Esophagus (tissue), 2 donors: ENCODE results near the gene C5orf15. TPM values are rescaled to one million over a fixed set of nuclear protein-coding genes. Genes with fewer than 3 reads are reported as not detected.
"Not testable (repeated sequence)": the region's sequence is repeated elsewhere in the genome, so short reads cannot be mapped to it uniquely, and the experiment has no call there.

Experiments
- H3K27ac ChIP-seq, 2 donors: one replicate each; pipeline ENCODE4 v1.5.1; 2013; ENCODE audit warnings: low read depth in 2 of 2, mild to moderate bottlenecking in 2 of 2, inconsistent platforms in 1 of 2, low read length in 1 of 2, moderate library complexity in 1 of 2
- H3K27me3 ChIP-seq, 2 donors: one replicate each; pipeline ENCODE4 v1.6.1; 2013; ENCODE audit warnings: low read length in 2 of 2, control low read depth in 1 of 2, mild to moderate bottlenecking in 1 of 2; ENCODE audit not compliant: insufficient read depth in 2 of 2, control insufficient read depth in 1 of 2
- H3K36me3 ChIP-seq, 2 donors: one replicate each; pipeline ENCODE4 v1.6.1; 2013; ENCODE audit warnings: low read length in 1 of 2; ENCODE audit not compliant: control insufficient read depth in 2 of 2, insufficient read depth in 2 of 2
- H3K4me1 ChIP-seq, 2 donors: one replicate each; pipeline ENCODE4 v1.6.1; 2013; ENCODE audit warnings: low read length in 1 of 2; ENCODE audit not compliant: control insufficient read depth in 2 of 2, insufficient read depth in 2 of 2
- H3K4me3 ChIP-seq, 2 donors: one replicate each; pipeline ENCODE4 v1.5.1; 2013; ENCODE audit warnings: low read length in 2 of 2, mild to moderate bottlenecking in 2 of 2, low read depth in 1 of 2, moderate library complexity in 1 of 2
- H3K9me3 ChIP-seq, 2 donors: one replicate each; pipeline ENCODE4 v1.6.1; 2013; ENCODE audit warnings: mild to moderate bottlenecking in 2 of 2, low read depth in 1 of 2, low read length in 1 of 2, moderate library complexity in 1 of 2; ENCODE audit not compliant: control insufficient read depth in 2 of 2, insufficient read depth in 1 of 2
- WGBS, 2 donors: extraction: QIAGEN DNeasy Blood & Tissue Kit; methylation state at CpG; one replicate each; pipeline ENCODE4 v1.1.7; 2013; 5-methylcytosine and 5-hydroxymethylcytosine counted together
- polyA plus RNA-seq, 2 donors: library from polyadenylated mRNA; stranded (reverse); fragments of 200-250 nt; gene quantifications; one replicate each; pipeline ENCODE4 v1.2.3, GENCODE V29; 2013
- donor health status: healthy with polysubstance abuse.
- donor health status: Bipolar disorder and iron deficiency.

C5orf15 gene
- polyA plus RNA-seq, 2 donors = 8.3 to 14.9 TPM

- Histone ChIP-seq H3K4me1 (peaks cover 0 to 5% of the 10 kb centered on the region in 2 donors), H3K9me3 (no peaks in the 10 kb centered on the region), H3K36me3 (no peaks in the 10 kb centered on the region), H3K27ac (no peak overlapping the region), H3K4me3 (no peak overlapping the region), H3K27me3 (no peaks in the 10 kb centered on the region)
- 92 to 95% methylated on average over 8 of the region's 8 CpGs for WGBS, 2 donors
Observed at GRCh38 chr5:133941456-133942196, 26.8 kb downstream of the C5orf15 start.

- Histone ChIP-seq H3K4me3 (no peak overlapping the region), H3K4me1 (peaks cover 0 to 5% of the 10 kb centered on the region in 2 donors), H3K36me3 (no peaks in the 10 kb centered on the region), H3K9me3 (peaks cover 0 to 3% of the 10 kb centered on the region in 2 donors), H3K27ac (no peak overlapping the region), H3K27me3 (no peaks in the 10 kb centered on the region)
- 87 to 90% methylated on average over 3 of the region's 3 CpGs for WGBS, 2 donors
Observed at GRCh38 chr5:133939668-133940067, 28.8 kb downstream of the C5orf15 start.

- H3K4me3 ChIP-seq = no peak overlapping the region
- peaks cover 0 to 3% of the 10 kb centered on the region in 2 donors for H3K9me3 ChIP-seq
- H3K4me1 ChIP-seq = peaks cover 0 to 5% of the 10 kb centered on the region in 2 donors
- WGBS, 2 donors = 68 to 77% methylated on average over 3 of the region's 3 CpGs
- no peak overlapping the region for H3K27ac ChIP-seq
- H3K27me3 ChIP-seq = no peaks in the 10 kb centered on the region
- no peaks in the 10 kb centered on the region for H3K36me3 ChIP-seq
Observed at GRCh38 chr5:133938929-133939328, 29.5 kb downstream of the C5orf15 start.

GRCh38 chr5:133938039-133938821, 30.2 kb downstream of the C5orf15 start:
- WGBS, 2 donors = 52 to 68% methylated on average over 6 of the region's 6 CpGs
- Histone ChIP-seq H3K4me3 (no peak overlapping the region), H3K36me3 (no peaks in the 10 kb centered on the region), H3K4me1 (peaks cover 0 to under 1% of the 10 kb centered on the region in 2 donors), H3K9me3 (peaks cover 0 to 3% of the 10 kb centered on the region in 2 donors), H3K27me3 (no peaks in the 10 kb centered on the region), H3K27ac (no peak overlapping the region)

- H3K4me3 ChIP-seq, H3K27ac ChIP-seq, H3K27me3 ChIP-seq, H3K4me1 ChIP-seq, H3K36me3 ChIP-seq, H3K9me3 ChIP-seq: not testable (repeated sequence)
- 95 to 98% methylated on average over 3 of the region's 3 CpGs for WGBS, 2 donors
Observed at GRCh38 chr5:133937628-133938027, 30.8 kb downstream of the C5orf15 start.

GRCh38 chr5:133936651-133937015, 31.8 kb downstream of the C5orf15 start:
- Histone ChIP-seq H3K4me1 (no peaks in the 10 kb centered on the region), H3K4me3 (no peak overlapping the region), H3K36me3 (no peaks in the 10 kb centered on the region), H3K27ac (no peak overlapping the region), H3K9me3 (peaks cover 0 to 3% of the 10 kb centered on the region in 2 donors), H3K27me3 (no peaks in the 10 kb centered on the region)
- 62 to 75% methylated on average over 3 of the region's 3 CpGs for WGBS, 2 donors

- not testable (repeated sequence) for H3K27me3 ChIP-seq, H3K9me3 ChIP-seq, H3K36me3 ChIP-seq, H3K4me3 ChIP-seq, H3K4me1 ChIP-seq, H3K27ac ChIP-seq
- WGBS, 2 donors = 93% methylated on average over 10 of the region's 10 CpGs
Observed at GRCh38 chr5:133935991-133936650, 32.3 kb downstream of the C5orf15 start.

GRCh38 chr5:133935667-133935940, 32.8 kb downstream of the C5orf15 start:
- Histone ChIP-seq H3K4me1 (no peaks in the 10 kb centered on the region), H3K27me3 (no peaks in the 10 kb centered on the region), H3K4me3 (no peak overlapping the region), H3K36me3 (no peaks in the 10 kb centered on the region), H3K9me3 (peaks cover 0 to 3% of the 10 kb centered on the region in 2 donors), H3K27ac (no peak overlapping the region)
- WGBS, 2 donors = 83 to 90% methylated on average over 5 of the region's 5 CpGs

- no peaks in the 10 kb centered on the region for H3K36me3 ChIP-seq
- H3K9me3 ChIP-seq = peaks cover 0 to 3% of the 10 kb centered on the region in 2 donors
- 76 to 81% methylated on average over 5 of the region's 5 CpGs for WGBS, 2 donors
- no peaks in the 10 kb centered on the region for H3K27me3 ChIP-seq
- no peaks in the 10 kb centered on the region for H3K4me1 ChIP-seq
- no peak overlapping the region for H3K27ac ChIP-seq
- H3K4me3 ChIP-seq = no peak overlapping the region
Observed at GRCh38 chr5:133934822-133935666, 33.4 kb downstream of the C5orf15 start.
